ENCODE results near the gene MAN1C1.

DNA sequence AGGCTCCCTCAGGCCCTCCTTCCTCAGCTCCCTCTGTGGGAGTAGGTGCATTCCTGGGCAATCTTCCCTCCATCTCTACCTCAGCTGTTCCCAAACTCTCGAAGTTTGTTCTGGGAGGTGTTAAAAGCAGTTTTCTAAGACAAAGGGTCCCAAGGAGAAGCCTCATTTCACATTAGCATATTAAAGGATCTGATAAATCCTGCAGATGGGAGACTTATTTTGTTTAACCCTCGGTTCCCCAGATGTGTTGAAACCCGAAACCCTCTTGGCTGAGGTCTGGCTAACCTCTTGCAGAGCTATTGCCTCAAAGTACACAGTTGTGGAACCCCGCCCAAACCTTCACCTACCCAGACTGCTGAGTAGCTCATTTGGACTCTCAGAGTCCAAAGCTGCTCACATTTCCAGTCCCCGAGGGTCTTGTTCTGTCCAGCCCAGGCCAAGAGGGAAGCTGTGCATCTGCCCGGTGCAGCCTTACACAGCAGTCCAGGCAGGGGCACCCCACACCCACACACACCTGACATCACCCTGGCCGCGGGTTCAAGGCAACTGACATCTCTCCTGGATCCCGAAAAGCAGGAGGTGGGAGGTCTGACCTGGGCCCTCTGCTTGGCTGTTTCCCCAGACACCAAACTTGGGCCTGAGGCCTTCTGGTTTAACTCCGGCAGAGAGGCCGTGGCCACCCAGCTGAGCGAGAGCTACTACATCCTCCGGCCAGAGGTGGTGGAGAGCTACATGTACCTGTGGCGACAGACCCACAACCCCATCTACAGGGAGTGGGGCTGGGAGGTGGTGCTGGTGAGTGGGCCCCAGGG, 163.9 kb downstream of the MAN1C1 start:
- TF ChIP-seq, protein P1, sequence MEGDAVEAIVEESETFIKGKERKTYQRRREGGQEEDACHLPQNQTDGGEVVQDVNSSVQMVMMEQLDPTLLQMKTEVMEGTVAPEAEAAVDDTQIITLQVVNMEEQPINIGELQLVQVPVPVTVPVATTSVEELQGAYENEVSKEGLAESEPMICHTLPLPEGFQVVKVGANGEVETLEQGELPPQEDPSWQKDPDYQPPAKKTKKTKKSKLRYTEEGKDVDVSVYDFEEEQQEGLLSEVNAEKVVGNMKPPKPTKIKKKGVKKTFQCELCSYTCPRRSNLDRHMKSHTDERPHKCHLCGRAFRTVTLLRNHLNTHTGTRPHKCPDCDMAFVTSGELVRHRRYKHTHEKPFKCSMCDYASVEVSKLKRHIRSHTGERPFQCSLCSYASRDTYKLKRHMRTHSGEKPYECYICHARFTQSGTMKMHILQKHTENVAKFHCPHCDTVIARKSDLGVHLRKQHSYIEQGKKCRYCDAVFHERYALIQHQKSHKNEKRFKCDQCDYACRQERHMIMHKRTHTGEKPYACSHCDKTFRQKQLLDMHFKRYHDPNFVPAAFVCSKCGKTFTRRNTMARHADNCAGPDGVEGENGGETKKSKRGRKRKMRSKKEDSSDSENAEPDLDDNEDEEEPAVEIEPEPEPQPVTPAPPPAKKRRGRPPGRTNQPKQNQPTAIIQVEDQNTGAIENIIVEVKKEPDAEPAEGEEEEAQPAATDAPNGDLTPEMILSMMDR (IDR thresholded peaks at IDR 0.05) = no peak
- no peak for TF ChIP-seq TAF1 (IDR thresholded peaks at IDR 0.05; ENCODE audit: borderline replicate concordance, low read depth, low read length)
- no peak for TF ChIP-seq EP300 (IDR thresholded peaks at IDR 0.05; ENCODE audit: borderline replicate concordance in 1 of 2, low read depth in 1 of 2, low read length in 1 of 2)
- TF ChIP-seq, protein P2, sequence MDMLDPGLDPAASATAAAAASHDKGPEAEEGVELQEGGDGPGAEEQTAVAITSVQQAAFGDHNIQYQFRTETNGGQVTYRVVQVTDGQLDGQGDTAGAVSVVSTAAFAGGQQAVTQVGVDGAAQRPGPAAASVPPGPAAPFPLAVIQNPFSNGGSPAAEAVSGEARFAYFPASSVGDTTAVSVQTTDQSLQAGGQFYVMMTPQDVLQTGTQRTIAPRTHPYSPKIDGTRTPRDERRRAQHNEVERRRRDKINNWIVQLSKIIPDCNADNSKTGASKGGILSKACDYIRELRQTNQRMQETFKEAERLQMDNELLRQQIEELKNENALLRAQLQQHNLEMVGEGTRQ (IDR thresholded peaks at IDR 0.05; ENCODE audit: borderline replicate concordance, low read depth, low read length) = no peak
- TF ChIP-seq, protein P3, sequence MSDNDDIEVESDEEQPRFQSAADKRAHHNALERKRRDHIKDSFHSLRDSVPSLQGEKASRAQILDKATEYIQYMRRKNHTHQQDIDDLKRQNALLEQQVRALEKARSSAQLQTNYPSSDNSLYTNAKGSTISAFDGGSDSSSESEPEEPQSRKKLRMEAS (IDR thresholded peaks at IDR 0.05; ENCODE audit: low read depth) = no peak
- no peak for TF ChIP-seq FOXM1 (IDR thresholded peaks at IDR 0.05; ENCODE audit: low read depth)
- no peak for TF ChIP-seq NRF1 (IDR thresholded peaks at IDR 0.05; ENCODE audit: low read depth, low read length)
- no peak for TF ChIP-seq TEAD4 (IDR thresholded peaks at IDR 0.05; ENCODE audit: borderline replicate concordance, insufficient read depth)
- no peak for TF ChIP-seq RXRA (IDR thresholded peaks at IDR 0.05; ENCODE audit: borderline replicate concordance, low read depth)
